ENCODE data around the gene PPFIBP1. TPM values are rescaled to one million over a fixed set of nuclear protein-coding genes. Genes with fewer than 3 reads are reported as not detected.

PPFIBP1 gene
- total and polyA plus RNA-seq, 9 donors: 61.3 to 216 (median 155) TPM

GRCh38 chr12:27552886-27553560 lies 29.0 kb downstream of the PPFIBP1 start:
- intact Hi-C loops (cut with DNase I): no loop called here
- H3K4me3 ChIP-seq: no peak overlapping the region
- WGBS, 3 donors: 63 to 83% (median 76%) methylated on average over 8 of the region's 8 CpGs
- peak overlapping the region in 1 of 2 donors; percentile 84 for H3K27ac ChIP-seq
- no peak for TF ChIP-seq EP300 (IDR thresholded peaks at IDR 0.05)
- no peak for TF ChIP-seq POLR2A (IDR thresholded peaks at IDR 0.05)
- no peak for TF ChIP-seq CTCF (IDR thresholded peaks at IDR 0.05)
- no peaks in the 10 kb centered on the region for H3K9me3 ChIP-seq
- no peaks in the 10 kb centered on the region for H3K27me3 ChIP-seq
- no peak for DNase-seq
- H3K4me1 ChIP-seq (ENCODE audit: insufficient read depth): peaks cover 37% of the 10 kb centered on the region
- no peaks in the 10 kb centered on the region for H3K36me3 ChIP-seq

- DNase-seq: no peak
- Histone ChIP-seq H3K27ac (peak overlapping the region; percentile 32 to 84), H3K4me1 (ENCODE audit: insufficient read depth) (peaks cover 31% of the 10 kb centered on the region), H3K9me3 (no peaks in the 10 kb centered on the region), H3K27me3 (no peaks in the 10 kb centered on the region), H3K36me3 (no peaks in the 10 kb centered on the region), H3K4me3 (no peak overlapping the region)
- intact Hi-C loops (cut with DNase I): no loop called here
- WGBS, 3 donors: 44 to 49% (median 45%) methylated on average over 3 of the region's 3 CpGs
- TF ChIP-seq EP300 (IDR thresholded peaks at IDR 0.05) (no peak), POLR2A (IDR thresholded peaks at IDR 0.05) (no peak), CTCF (IDR thresholded peaks at IDR 0.05) (no peak)
These were observed 29.9 kb downstream of the PPFIBP1 start for GRCh38 chr12:27553941-27554340.

GRCh38 chr12:27554421-27555186 lies 30.6 kb downstream of the PPFIBP1 start:
- no peaks in the 10 kb centered on the region for H3K36me3 ChIP-seq
- peak overlapping the region; percentile 32 to 84 for H3K27ac ChIP-seq
- no peaks in the 10 kb centered on the region for H3K9me3 ChIP-seq
- peak overlapping the region; percentile 1 for H3K4me3 ChIP-seq
- peaks cover 28% of the 10 kb centered on the region for H3K4me1 ChIP-seq (ENCODE audit: insufficient read depth)
- TF ChIP-seq CTCF (IDR thresholded peaks at IDR 0.05) (no peak), EP300 (IDR thresholded peaks at IDR 0.05) (no peak), POLR2A (IDR thresholded peaks at IDR 0.05) (no peak)
- intact Hi-C loops (cut with DNase I): no loop called here
- 6 to 8% (median 7%) methylated on average over 14 of the region's 14 CpGs for WGBS, 3 donors
- peak; percentile 50 to 76 (median 64) for DNase-seq
- H3K27me3 ChIP-seq: no peaks in the 10 kb centered on the region

- intact Hi-C loops (cut with DNase I): no loop called here
- no peak for TF ChIP-seq POLR2A (IDR thresholded peaks at IDR 0.05)
- TF ChIP-seq CTCF (IDR thresholded peaks at IDR 0.05): no peak
- no peak for TF ChIP-seq EP300 (IDR thresholded peaks at IDR 0.05)
- DNase-seq: no peak
- Histone ChIP-seq H3K4me3 (peak overlapping the region; percentile 1), H3K4me1 (ENCODE audit: insufficient read depth) (peaks cover 30% of the 10 kb centered on the region), H3K9me3 (no peaks in the 10 kb centered on the region), H3K27me3 (no peaks in the 10 kb centered on the region), H3K27ac (peak overlapping the region; percentile 32 to 84), H3K36me3 (no peaks in the 10 kb centered on the region)
- WGBS, 3 donors: 4 to 7% (median 6%) methylated on average over 5 of the region's 5 CpGs
These were observed 31.4 kb downstream of the PPFIBP1 start for GRCh38 chr12:27555361-27555760.
